Stimulated activated CD8-positive, alpha-beta memory T cell treated with anti-CD3 and anti-CD28 coated beads, Interleukin-2, amount 100 ng/mL, for 48 hours (primary cell): Measurements from ENCODE around the gene PIGU.
"Not testable (repeated sequence)": the region's sequence is repeated elsewhere in the genome, so short reads cannot be mapped to it uniquely, and the experiment has no call there.

Experiments used
- DNase-seq, 2 donors: peaks; one replicate each; pipeline ENCODE4 v3.0.0-alpha.2; 2020; ENCODE audit warnings: low read depth in 2 of 2

Gene PIGU

DNA sequence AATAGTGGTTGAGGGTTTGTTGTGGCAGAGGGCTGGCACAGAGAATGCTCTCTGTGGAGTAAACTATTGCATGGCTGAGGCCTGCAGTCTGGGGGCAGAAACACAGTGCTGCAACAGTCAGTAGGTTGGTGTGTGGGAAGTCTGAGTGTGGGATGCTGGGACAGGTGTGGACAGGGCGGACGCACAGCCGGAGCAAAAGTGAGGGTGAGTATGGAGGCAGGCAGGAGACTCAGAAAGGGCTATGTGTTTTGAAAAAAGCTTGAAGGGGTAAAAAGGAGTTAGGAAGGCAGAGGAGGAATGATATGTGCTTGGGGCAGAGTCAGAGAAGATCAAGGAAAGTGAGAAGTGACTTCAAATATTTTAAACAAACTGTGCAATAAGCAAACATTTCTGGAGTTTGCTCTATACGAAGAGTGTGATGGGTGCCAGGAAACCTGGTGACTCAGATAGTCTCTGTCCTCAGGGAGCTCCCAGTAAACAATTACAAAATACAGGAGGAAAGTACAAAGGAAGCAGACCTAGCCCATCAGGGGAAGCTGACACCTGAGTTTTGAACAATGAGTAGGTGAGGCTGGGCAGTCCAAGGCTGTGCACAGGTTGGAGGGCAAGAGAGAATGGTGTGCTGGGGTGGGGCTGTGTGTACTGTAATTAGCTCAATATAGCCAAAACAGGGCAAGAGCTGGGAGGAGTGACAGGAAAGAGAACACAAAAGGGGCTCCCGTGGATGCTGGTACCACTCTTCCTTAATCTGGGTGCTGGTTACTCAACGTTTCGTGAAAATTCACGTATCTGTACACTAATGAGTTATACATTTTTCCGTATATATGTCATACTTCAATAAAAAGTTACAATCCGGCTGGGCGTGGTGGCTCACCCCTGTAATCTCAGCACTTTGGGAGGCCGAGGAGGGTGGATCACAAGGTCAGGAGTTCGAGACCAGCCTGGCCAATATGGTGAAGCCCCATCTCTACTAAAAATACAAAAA lies 55.2 kb downstream of the PIGU start:
- no peak for DNase-seq

DNA sequence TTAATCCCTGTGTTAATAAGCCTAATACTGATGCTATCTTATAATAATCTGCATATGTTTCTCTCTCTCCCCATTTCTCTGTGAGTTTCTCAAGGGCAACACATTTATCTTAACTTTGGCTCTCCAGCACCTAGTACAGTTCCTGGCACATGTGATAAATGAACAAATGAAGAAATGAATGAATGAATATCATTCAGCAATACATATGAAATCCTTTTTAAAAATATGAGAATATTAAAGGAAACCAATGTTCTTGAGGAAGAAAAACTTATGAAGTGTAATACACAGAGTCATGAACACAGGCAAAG lies 55.9 kb downstream of the PIGU start:
- DNase-seq: no peak

DNA sequence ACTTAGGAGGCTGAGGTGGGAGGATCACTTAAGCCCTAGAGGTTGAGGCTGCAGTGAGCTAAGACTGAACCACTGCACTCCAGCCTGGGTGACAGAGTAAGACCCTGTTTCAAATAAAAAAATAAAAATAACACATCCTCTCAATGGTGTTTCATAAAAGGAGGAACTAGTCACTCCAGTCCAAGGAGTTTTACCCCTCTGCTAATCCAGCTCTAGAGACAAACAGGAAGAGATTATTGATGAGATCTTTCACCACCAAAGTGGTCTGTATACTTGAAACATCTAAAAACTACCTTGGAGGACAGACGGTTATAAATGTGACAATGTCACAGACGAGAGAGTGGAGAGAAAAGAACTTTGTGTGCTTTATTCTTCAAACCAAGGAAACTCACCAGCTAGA lies 58.2 kb downstream of the PIGU start:
- DNase-seq: no peak

DNA sequence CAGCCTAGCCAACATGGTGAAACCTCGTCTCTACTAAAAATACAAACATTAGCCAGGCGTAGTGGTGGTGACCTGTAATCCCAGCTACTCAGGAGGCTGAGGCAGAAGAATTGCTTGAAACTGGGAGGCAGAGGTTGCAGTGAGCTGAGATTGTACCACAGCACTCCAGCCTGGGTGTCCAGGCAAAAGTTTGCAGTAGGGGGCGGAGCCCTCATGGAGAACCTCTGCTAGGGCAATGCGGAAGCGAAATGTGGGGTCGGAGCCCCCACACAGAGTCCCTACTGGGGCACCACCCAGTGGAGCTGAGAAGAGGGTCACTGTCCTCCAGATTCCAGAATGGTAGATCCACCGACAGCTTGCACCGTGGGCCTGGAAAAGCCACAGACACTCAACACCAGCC lies 60.0 kb downstream of the PIGU start:
- DNase-seq: not testable (repeated sequence)

DNA sequence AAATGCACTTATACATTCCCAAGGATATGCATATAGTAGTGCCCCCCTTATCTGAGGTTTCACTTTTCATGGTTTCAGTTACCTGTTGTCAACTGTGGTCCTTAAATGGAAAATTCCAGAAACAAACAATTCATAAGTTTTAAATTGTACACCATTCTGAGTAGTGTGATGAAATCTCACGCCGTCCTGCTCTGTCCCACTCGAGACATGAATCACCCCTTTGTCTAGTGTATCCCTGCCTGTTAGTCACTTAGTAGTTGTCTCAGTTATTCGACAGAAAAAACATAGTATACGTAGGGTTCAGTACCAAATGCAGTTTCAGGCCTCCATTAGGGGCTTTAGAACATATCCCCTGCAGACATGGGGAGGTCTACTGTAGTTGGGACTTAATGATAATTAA lies 61.4 kb downstream of the PIGU start:
- no peak for DNase-seq

DNA sequence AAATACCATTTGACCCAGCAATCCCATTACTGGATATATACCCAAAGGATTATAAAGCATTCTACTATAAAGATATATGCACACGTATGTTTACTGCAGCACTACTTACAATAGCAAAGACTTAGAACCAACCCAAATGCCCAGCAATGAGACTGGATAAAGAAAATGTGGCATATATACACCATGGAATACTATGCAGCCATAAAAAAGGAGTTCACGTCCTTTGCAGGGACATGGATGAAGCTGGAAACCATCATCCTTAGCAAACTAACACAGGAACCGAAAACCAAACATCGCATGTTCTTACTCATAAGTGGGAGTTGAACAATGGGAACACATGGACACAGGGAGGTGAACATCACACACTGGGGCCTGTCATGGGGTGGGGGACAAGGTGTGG lies 64.9 kb downstream of the PIGU start:
- DNase-seq: not testable (repeated sequence)

DNA sequence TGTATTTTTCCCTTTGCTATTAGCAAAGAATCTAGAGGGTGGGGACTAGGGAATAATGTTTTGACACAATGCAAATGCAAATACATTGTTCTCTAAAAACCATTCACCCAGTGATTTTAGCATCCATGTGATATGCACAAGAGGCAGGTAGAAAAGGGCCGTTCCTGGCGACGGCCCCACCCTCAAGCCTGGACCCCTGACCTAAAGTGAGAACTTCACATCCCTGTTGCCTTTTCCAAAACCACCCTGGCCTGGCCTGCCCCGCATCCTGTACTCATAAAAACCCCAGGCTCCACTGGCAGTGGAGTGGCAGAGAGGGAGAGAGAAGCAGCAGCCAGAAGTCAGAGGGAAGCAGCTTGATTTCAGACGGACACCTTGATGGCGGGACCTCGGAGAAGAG lies 69.8 kb downstream of the PIGU start:
- DNase-seq: no peak

DNA sequence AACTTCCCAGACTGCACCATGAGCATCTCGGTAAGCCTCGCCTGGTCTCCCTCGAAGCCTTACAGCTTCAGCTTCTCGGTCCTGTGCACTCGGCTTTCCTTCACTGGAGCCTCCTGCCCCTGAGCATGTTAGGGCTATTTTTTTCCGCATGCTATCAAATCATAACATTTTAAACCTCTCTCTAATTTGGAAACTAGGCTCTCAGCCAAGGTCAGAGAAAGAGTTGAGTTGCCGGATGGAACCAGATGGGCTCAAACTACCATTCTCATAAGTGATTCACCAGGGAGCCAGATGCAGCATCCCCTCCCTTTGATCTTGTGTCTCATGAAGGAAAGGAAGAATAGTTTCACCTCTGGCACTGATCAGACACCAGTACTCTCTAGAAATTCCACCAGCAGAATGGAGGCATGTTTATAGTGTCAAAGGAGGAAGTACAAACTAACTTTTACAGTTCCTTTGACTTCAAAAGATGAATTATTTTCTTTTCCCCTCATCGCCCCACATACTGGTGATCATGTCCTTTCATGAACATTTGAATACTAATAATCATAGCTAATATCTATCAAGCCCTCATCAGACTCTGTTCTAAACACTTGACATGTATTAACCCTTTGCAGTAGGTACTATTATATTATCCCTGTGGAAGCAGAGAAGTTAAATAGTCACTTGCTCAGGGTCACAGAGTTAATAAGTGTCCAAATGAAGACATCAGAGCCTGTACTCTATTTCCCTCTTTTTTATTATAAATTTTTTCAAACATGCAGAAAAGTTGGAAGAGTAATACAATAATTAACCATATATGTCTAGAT lies 71.7 kb downstream of the PIGU start:
- DNase-seq: no peak

DNA sequence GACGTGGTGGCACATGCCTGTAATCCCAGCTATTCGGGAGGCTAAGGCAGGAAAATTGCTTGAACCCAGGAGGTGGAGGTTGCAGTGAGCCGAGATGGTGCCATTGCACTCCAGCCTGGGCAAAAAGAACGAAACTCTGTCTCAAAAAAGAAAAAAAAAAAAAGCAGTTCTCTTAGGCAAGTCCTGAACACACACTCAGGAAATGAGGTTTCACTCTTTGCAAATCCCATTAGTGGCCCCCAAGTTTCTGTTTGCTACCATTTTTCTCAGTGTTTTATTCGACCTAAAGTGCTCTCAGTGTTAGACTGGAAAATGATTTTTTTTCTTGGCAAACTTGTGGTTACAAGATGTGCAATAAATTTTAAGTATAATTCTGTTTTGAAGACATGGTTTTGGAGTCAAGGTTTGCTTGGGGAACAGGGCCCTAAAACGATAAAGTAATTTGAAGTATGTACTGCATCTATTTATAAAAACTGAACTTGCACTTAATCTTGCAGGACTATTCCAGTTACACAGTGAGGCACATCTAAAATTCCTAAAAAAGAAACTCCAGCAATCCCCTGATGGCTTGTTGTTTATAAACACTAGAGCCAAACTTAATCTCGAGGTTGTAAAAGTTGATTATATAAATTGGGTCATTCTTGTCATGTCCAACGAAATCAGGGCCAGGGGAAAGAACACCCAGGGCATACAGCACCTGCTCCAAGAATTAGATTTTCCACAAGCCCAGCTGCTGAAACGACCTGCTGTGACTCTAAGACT lies 75.8 kb downstream of the PIGU start:
- no peak for DNase-seq

DNA sequence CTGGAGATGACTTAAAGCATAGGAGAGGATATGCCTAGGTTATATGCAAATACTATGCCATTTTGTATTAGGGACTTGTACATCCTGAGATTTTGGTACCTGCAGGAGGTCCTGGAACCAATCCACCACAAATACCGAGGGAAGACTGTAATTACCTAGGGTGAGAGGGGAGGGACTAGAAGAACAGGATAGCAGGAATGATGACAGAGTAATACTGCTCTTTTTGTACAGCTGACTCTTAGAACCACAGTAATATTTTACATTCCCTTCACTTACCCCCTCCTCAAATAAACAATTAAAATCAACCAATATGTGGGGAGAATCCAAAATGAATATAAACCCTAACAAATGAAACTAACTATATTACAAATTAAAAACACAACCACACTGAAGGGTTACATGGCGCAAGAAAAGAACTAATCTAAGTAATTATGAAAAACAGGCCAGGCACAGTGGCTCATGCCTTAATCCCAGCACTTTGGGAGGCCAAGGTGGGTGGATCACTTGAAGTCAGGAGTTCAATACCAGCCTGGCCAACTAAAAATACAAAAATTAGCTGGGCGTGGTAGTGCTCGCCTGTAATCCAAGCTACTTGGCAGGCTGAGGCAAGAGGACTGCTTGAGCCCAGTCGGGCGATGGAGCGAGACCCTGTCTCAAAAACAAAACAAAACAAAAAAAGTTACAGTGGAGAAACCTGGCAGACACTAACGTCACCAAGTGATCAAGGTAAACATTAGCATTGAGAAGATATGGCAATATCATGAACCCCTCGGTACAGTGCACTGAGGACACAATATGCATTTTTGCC lies 81.3 kb downstream of the PIGU start:
- DNase-seq: no peak

DNA sequence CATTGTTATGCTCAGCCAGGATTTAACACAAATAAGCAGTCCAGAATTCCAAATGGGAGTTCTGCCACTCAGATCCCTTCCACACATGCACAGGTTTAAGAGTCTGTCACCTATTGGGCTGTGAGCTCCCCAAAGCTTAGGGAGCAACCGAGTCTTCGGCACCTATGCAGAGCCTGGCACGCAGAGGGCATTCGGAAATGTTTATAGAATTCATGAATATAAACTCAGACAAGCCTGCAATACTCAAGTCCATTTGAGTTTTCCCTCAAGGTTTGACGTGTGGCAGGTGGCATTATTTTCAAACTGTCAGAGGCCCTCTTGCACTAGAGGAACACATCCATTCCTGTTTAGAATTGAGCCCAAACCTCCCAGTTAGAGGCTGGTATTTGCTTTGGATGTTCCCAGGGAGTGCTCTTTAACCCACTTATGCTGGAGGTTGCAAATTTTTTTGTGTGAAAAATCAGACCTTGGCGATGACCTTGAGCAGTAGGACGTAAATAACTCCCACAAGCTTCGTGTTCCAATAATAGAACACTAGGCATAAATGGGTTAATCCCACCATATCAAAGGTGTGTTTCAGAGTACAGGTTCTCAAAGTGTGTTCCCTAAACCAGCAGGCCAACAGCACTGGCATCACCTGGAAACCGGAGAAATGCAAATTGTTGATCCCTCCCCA lies 90.3 kb downstream of the PIGU start:
- DNase-seq: no peak

DNA sequence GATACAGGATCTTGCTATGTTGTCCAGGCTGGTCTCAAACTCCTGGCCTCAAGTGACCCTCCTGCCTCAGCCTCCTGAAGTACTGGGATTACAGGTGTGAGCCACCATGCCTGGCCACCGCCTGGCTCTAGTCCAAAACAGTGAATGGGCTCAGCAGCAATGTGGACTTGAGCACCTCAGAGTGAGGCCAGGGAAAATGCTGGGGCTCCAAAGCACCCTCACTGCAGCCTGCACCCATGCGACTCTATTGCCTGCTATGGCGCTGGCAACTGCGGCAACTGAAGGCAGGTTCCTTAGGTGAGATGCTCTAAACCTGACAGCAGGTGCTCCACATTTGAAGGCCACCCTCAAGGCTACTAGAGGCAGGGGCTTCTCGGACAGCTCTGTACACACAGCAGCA lies 91.9 kb downstream of the PIGU start:
- DNase-seq: no peak

DNA sequence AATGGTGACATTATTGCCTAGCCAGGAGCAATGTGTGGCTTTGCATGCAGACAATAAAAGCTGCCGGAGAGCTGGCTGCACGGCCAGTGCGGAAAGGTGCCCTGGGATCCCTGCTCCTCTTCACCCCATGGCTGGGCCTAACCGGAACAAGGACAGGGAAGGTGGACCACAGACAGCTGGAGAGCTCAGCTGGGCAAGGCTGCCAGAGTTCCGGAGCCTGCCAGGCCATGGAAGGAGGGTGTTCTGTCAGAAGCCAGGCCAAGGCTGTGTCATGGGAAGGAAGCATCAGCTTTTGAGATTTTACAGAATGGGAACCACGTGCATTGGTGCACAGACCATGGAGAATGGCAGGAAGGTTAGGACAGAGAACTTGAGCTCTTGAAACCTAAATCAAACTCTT lies 93.3 kb downstream of the PIGU start:
- DNase-seq: no peak

DNA sequence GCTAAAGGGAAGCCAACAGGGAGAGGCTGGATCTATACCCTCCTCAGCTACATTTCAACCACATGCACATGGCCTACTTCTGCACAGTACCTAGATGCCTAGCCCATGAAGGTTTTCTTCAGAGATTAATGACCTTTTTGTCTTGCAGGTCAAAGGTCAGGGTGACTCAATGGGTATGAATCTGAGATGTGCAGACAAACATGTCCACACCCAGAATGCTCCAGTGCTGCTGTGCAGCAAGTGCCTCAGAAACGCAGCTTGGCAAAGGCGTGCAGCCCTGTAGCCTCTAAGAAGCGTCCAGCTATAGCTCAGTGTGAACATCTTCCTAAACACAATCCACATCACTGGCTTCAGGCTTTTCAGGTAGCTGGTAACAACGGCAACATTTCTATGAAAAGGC lies 94.0 kb downstream of the PIGU start:
- DNase-seq: no peak

DNA sequence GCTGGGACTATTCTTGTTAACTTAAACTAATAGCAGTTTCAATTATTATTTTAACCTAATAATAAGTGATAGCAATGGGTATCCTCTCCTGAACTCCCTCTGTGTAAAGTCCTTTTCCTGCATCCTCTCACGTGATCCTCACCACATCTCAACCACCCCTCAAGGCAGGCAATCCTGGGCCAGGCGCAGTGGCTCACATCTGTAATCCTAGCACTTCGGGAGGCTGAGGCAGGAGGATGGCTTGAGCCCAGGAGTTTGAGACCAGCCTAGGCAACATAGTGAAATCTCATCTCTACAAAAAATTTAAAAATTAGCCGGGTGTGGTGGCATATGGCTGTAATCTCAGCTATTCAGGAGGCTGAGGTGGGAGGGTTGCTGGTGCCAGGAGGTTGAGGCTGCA lies 94.7 kb downstream of the PIGU start:
- no peak for DNase-seq

DNA sequence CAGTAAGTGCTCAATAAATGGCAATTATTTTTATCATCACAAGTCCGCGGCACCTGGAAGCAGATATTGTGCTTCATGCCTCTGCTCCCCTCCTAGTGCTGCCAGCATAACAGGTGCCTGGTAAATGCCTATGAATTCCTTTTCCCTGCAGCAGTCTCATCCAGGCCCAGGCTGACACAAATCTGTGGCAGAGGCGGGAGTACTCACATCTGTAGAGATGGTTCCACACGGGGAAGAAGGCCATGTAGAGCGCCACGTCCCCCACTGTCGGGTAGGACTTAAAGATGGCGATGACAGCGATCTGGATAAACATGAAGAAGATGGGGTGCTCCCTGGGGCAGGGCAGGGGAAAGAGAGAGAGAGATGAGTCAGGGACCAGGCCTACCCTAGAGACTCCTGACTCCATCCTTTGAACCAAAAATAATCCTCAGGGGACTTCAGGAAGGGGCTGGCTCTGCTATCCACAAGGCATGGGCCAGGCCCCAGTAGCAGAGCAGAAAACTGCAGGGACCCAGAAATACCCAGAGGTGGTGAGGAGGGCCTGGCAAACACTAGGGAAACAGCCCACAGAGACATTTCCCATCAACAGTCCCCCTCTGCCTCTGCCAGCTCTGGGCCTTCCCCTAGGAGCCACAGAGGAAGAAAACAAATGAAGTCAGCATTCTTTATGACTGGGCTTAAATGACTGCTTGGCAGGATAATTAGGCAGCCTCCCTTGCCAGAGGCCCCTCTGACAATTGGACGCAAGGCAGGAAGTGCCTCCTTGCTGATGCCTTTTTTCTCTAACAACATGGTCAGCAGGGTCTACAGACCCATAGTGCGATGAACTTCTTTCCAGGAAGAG lies 95.3 kb downstream of the PIGU start:
- DNase-seq: no peak

DNA sequence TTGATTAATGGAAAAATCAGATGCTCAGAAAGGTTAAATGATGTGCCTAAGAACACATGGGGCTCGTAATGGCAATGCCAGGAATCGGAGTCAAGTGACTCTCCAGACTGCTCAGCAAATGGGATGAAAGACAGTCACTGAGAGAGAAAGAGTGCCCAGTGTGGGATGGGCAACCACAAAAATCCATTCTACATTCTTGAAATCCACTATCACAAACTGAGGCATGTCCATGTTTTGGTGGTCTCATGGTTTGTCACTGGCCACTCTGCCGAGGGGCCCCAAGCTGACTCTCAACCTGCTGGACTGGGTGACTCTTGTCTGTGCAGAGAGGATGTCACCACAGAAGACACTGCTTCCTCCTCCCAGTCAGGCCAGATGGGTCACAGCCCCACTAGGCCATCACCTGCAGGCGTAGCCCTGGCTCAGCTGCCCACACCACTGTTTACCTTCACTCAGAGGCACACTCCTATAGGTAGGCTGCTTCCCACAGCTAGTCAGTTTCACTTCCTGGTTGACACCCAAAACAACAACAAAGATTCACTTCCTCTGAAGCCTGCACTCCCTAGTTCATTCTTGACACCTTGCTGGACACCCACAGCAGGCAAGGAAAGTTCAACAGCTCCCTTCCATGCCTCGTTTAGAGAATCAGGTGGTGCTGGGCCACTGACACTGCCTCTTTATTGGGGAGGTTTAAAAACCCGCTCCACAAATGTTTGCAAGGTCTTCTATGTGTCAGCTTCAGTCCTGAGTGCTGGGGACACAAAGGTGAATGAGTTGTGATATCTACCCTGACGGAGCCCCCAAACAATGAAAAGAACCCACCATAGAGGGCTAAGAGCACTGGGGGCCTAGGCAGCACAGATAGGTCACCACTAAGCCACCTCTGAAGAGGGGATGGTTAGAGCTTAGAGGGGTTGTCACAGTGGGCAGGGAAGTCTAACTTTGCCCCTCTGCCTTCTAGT lies 96.6 kb downstream of the PIGU start:
- no peak for DNase-seq

DNA sequence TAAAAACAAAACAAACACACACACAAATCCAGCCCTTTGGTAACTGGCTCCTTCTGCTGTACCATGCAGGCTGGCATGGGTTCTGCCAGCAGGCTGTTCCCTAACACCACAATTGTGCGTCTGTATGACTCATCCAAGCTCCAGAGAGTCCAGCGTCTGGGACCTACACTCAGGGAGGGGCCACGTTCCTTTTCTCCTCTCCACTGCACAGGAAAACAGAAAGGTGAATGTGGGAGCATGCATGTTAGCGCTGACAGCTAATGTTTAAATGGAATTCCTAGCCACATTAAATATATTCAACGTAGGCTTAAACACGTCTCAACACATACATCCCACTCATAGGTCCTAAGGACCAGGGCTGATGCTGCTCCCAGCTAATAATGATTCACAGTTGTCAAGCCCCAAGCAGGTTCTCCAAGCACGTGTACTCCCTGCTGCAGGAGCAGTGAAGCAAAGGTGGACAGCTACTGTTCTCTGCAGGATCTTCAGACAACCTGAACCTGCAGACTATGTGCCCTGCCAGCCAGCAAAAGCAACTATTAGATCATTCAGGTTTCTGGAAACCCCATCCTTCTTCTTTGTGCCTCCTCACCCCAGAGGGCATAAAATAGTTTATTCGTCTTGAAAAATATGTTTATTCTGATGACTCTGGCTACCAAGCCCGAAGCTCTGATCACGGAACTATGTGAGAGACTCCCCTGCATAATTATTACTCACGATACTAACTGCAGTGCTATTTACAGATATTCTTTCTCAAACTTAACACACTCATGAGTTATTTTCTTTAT lies 97.5 kb downstream of the PIGU start:
- no peak for DNase-seq
